IMR-90 (cell line): ENCODE data around the gene ABCF3. TPM values are rescaled to one million over a fixed set of nuclear protein-coding genes. Genes with fewer than 3 reads are reported as not detected.

Experiments
- ATAC-seq: fragments of 200-7000 bp; cut with Tn5 transposase; 2 replicates; pipeline ENCODE4 v1.9.1; 2020; ENCODE audit warnings: low read depth, mild to moderate bottlenecking, moderate library complexity
- BruUV-seq: library from RNA; stranded (reverse); fragments of 400-500 nt; replicated peaks from 2 replicates; lab custom pipeline; 2021; lab: Mats Ljungman, UMichigan
- CTCF ChIA-PET: fragments of 300-600 bp; formaldehyde crosslinking; extraction: SDS; loops from one replicate; lab custom pipeline; 2021; ENCODE audit warnings: antibody characterized with exemption; lab: Yijun Ruan, JAX
- POLR2A ChIA-PET: fragments of 300-600 bp; sonication (Branson Sonifier 250); formaldehyde crosslinking; loops from one replicate; lab custom pipeline; 2022; ENCODE audit warnings: antibody characterized with exemption; ENCODE audit not compliant: unreplicated experiment; lab: Charles Lee
- DNase-seq: peaks from one replicate; pipeline ENCODE4 v3.0.0; 2013
- H2AFZ ChIP-seq: replicated peaks from 2 replicates; pipeline ENCODE3; 2013; ENCODE audit warnings: low read length, mild to moderate bottlenecking; ENCODE audit not compliant: poor library complexity
- H2AK5ac ChIP-seq: 2 replicates; pipeline ENCODE4 v1.6.1; 2013; ENCODE audit warnings: low read depth, low read length, inconsistent platforms
- H2AK9ac ChIP-seq: replicated peaks from 2 replicates; pipeline ENCODE3; 2013; ENCODE audit warnings: mild to moderate bottlenecking, low read depth, low read length, moderate library complexity; ENCODE audit not compliant: poor library complexity
- H2BK120ac ChIP-seq: 2 replicates; pipeline ENCODE4 v1.6.1; 2013; ENCODE audit warnings: low read depth, low read length, inconsistent platforms
- H2BK15ac ChIP-seq: 3 replicates; pipeline ENCODE4 v1.6.1; 2013; ENCODE audit warnings: low read depth, low read length, inconsistent platforms
- H2BK20ac ChIP-seq: 2 replicates; pipeline ENCODE4 v1.6.1; 2013; ENCODE audit warnings: low read depth, mild to moderate bottlenecking, inconsistent platforms, low read length, moderate library complexity
- H2BK5ac ChIP-seq: 2 replicates; pipeline ENCODE4 v1.6.1; 2013; ENCODE audit warnings: mild to moderate bottlenecking, low read depth, low read length, inconsistent platforms; ENCODE audit not compliant: poor library complexity, severe bottlenecking
- H3K14ac ChIP-seq: replicated peaks from 2 replicates; pipeline ENCODE4 v1.6.1; 2013; ENCODE audit warnings: low read depth, low read length, inconsistent platforms
- H3K18ac ChIP-seq: 2 replicates; pipeline ENCODE4 v1.6.1; 2013; ENCODE audit warnings: low read depth, low read length, control low read depth
- H3K23ac ChIP-seq: 2 replicates; pipeline ENCODE4 v1.6.1; 2013; ENCODE audit warnings: low read depth, low read length, inconsistent platforms
- H3K27ac ChIP-seq: 2 replicates; pipeline ENCODE4 v1.5.1; 2013; ENCODE audit warnings: mild to moderate bottlenecking, control low read depth, low read length; ENCODE audit not compliant: insufficient read depth
- H3K27me3 ChIP-seq: 2 replicates; pipeline ENCODE4 v1.6.1; 2013; ENCODE audit warnings: low read length; ENCODE audit not compliant: control insufficient read depth, insufficient read depth
- H3K36me3 ChIP-seq: 2 replicates; pipeline ENCODE4 v1.6.1; 2013; ENCODE audit warnings: low read length, mixed read lengths; ENCODE audit not compliant: control insufficient read depth, insufficient read depth
- H3K4ac ChIP-seq: 2 replicates; pipeline ENCODE4 v1.6.1; 2013; ENCODE audit warnings: low read depth, low read length, inconsistent platforms
- H3K4me1 ChIP-seq: 2 replicates; pipeline ENCODE4 v1.6.1; 2013; ENCODE audit warnings: low read length, mixed read lengths; ENCODE audit not compliant: control insufficient read depth, insufficient read depth
- H3K4me2 ChIP-seq: 2 replicates; pipeline ENCODE4 v1.6.1; 2013; ENCODE audit warnings: low read depth, mild to moderate bottlenecking, control low read depth, low read length, moderate library complexity
- H3K4me3 ChIP-seq: 2 replicates; pipeline ENCODE4 v1.5.1; 2013; ENCODE audit warnings: low read depth, mild to moderate bottlenecking, control low read depth, low read length, moderate library complexity; ENCODE audit not compliant: insufficient read depth
- H3K56ac ChIP-seq: 2 replicates; pipeline ENCODE4 v1.6.1; 2013; ENCODE audit warnings: low read length, inconsistent platforms; ENCODE audit not compliant: insufficient read depth; ENCODE audit errors: extremely low read depth
- H3K79me1 ChIP-seq, 2 experiments: 2 replicates each; pipeline ENCODE4 v1.6.1; 2013; ENCODE audit warnings: low read length in 2 of 2, inconsistent platforms in 1 of 2, low read depth in 1 of 2
- H3K9ac ChIP-seq: 2 replicates; pipeline ENCODE4 v1.6.1; 2013; ENCODE audit warnings: low read depth, low read length, control low read depth
- H3K9me1 ChIP-seq: 2 replicates; pipeline ENCODE4 v1.6.1; 2013; ENCODE audit warnings: low read length, inconsistent platforms; ENCODE audit not compliant: insufficient read depth
- H3K9me3 ChIP-seq: 2 replicates; pipeline ENCODE4 v1.6.1; 2013; ENCODE audit warnings: low read length; ENCODE audit not compliant: control insufficient read depth, insufficient read depth
- H4K20me1 ChIP-seq: 2 replicates; pipeline ENCODE4 v1.6.1; 2013; ENCODE audit warnings: low read length, inconsistent platforms; ENCODE audit not compliant: insufficient read depth
- H4K5ac ChIP-seq: 2 replicates; pipeline ENCODE4 v1.6.1; 2013; ENCODE audit warnings: mild to moderate bottlenecking, low read depth, low read length, control low read depth
- H4K8ac ChIP-seq, 2 experiments: 2 replicates each; pipeline ENCODE4 v1.6.1; 2013; ENCODE audit warnings: low read depth in 2 of 2, low read length in 2 of 2, control low read depth in 1 of 2, inconsistent platforms in 1 of 2
- H4K91ac ChIP-seq: 2 replicates; pipeline ENCODE4 v1.6.1; 2013; ENCODE audit warnings: low read depth, low read length, inconsistent platforms; ENCODE audit not compliant: insufficient read depth
- BHLHE40 ChIP-seq: fragments of 150-350 bp; IDR thresholded peaks from 2 replicates; pipeline ENCODE4 v1.6.1; 2016; ENCODE audit warnings: mild to moderate bottlenecking, low read depth, low read length
- CEBPB ChIP-seq: IDR thresholded peaks from 2 replicates; pipeline ENCODE4 v1.6.1; 2012; ENCODE audit warnings: low read depth, low read length, improper control_type of control experiment
- CHD1 ChIP-seq: IDR thresholded peaks from 2 replicates; pipeline ENCODE4 v1.6.1; 2012; ENCODE audit warnings: low read depth, low read length, improper control_type of control experiment
- FOS ChIP-seq: fragments of 150-350 bp; IDR thresholded peaks from 2 replicates; pipeline ENCODE4 v1.6.1; 2016; ENCODE audit warnings: low read depth, low read length
- MAFK ChIP-seq: IDR thresholded peaks from 2 replicates; pipeline ENCODE4 v1.6.1; 2012; ENCODE audit warnings: low read depth, low read length, improper control_type of control experiment
- MAZ ChIP-seq: IDR thresholded peaks from 2 replicates; pipeline ENCODE4 v1.6.1; 2012; ENCODE audit warnings: low read depth, mild to moderate bottlenecking, low read length, improper control_type of control experiment, moderate library complexity, borderline replicate concordance
- MXI1 ChIP-seq: IDR thresholded peaks from 2 replicates; pipeline ENCODE4 v1.6.1; 2012; ENCODE audit warnings: low read depth, mild to moderate bottlenecking, low read length, moderate library complexity, borderline replicate concordance
- NFE2L2 ChIP-seq: fragments of 150-350 bp; IDR thresholded peaks from 2 replicates; pipeline ENCODE4 v1.6.1; 2016; ENCODE audit warnings: low read depth, mild to moderate bottlenecking, low read length
- POLR2A ChIP-seq: IDR thresholded peaks from 2 replicates; pipeline ENCODE4 v1.6.1; 2012; ENCODE audit warnings: mild to moderate bottlenecking, low read depth, low read length
- RAD21 ChIP-seq: IDR thresholded peaks from 2 replicates; pipeline ENCODE4 v1.6.1; 2012; ENCODE audit warnings: low read length, improper control_type of control experiment
- RCOR1 ChIP-seq: IDR thresholded peaks from 2 replicates; pipeline ENCODE4 v1.6.1; 2012; ENCODE audit warnings: mild to moderate bottlenecking, low read length, improper control_type of control experiment; ENCODE audit not compliant: insufficient replicate concordance
- RFX5 ChIP-seq: IDR thresholded peaks from 2 replicates; pipeline ENCODE4 v1.8.0; 2012; ENCODE audit warnings: low read depth, mild to moderate bottlenecking, low read length, moderate library complexity
- SMC3 ChIP-seq: fragments of 150-350 bp; IDR thresholded peaks from 2 replicates; pipeline ENCODE4 v1.6.1; 2016; ENCODE audit warnings: low read depth, mild to moderate bottlenecking, antibody characterized with exemption, low read length, moderate library complexity
- WGBS, 2 experiments: methylation state at CpG; one replicate each; pipeline versions ENCODE4 v1.1.5 to v1.1.7; 2013; ENCODE audit warnings: missing lambda C conversion rate in 2 of 2; ENCODE audit not compliant: insufficient read length in 1 of 2; ENCODE audit errors: extremely low coverage in 2 of 2; 5-methylcytosine and 5-hydroxymethylcytosine counted together
- dilution Hi-C: fragments of 300-500 bp; cut with HindIII; formaldehyde crosslinking; loops from one replicate; pipeline ENCODE4 v1.14.3; 2018; ENCODE audit warnings: low sequenced_read_pairs; ENCODE audit not compliant: unreplicated experiment
- in situ Hi-C: fragments of 300-500 bp; cut with MboI; formaldehyde crosslinking; loops from 3 replicates; pipeline ENCODE4 v1.14.3; 2019; ENCODE audit warnings: low sequenced_read_pairs, inconsistent platforms, mixed read lengths
- intact Hi-C: fragments of 100-400 bp; cut with micrococcal nuclease; formaldehyde crosslinking; loops from 2 replicates; pipeline ENCODE4 v1.10.0; 2022
- polyA plus RNA-seq, 3 experiments: library from polyadenylated mRNA; depleted of rRNA; stranded (reverse); fragments of >200 nt; gene quantifications; 2 replicates each; pipeline ENCODE4 v1.2.3, GENCODE V29; 2012; ENCODE audit warnings: low replicate concordance in 1 of 3
- total RNA-seq: library from RNA; depleted of rRNA; stranded (reverse); fragments of >200 nt; gene quantifications from 2 replicates; pipeline ENCODE4 v1.2.3, GENCODE V29; 2012
- TF ChIP-seq, protein P1 (sequence below): fragments of 150-350 bp; IDR thresholded peaks from 2 replicates; pipeline ENCODE4 v1.6.1; 2016; ENCODE audit warnings: low read depth, mild to moderate bottlenecking, low read length, moderate library complexity, borderline replicate concordance
- TF ChIP-seq, protein P2 (sequence below): conservative IDR thresholded peaks from 2 replicates; pipeline ENCODE4 v1.5.1; 2012; ENCODE audit warnings: mild to moderate bottlenecking, low read depth, low read length, improper control_type of control experiment
- TF ChIP-seq, protein P3 (sequence below): fragments of 150-350 bp; IDR thresholded peaks from 2 replicates; pipeline ENCODE4 v1.6.1; 2017; ENCODE audit warnings: mild to moderate bottlenecking, antibody characterized with exemption, low read length, low read depth

ABCF3 gene
- total and polyA plus RNA-seq, 2 of the 4 experiments (the other 2 are of a cell fraction), result 36.9 to 59.2 TPM

DNA sequence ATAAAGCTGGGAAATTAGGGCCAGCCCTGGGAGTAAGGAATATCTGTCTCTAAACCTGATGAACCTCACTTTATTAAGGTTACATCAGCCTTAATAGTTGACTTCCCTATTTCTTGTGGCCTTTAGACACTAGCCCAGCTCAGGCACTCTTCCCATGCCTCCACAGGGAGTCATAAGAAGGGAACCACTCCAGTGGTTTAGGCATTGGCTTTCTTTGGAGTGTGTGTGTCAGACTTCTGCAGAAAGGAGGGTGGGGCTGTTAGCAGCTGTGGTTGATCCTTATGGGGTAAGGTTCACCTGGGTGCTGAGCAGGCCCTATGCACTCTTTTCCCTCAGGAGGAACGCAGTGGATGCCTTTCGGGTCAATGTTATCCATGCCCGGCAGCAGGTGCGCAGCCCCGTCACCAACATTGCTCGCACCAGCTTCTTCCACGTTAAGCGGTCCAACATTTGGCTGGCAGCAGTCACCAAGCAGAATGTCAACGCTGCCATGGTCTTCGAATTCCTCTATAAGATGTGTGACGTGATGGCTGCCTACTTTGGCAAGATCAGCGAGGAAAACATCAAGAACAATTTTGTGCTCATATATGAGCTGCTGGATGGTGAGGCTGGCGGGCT, 7.4 kb upstream of the ABCF3 start:
- H3K9ac ChIP-seq, result no peak overlapping the region
- H2AFZ ChIP-seq, result no peak overlapping the region
- H3K4me3 ChIP-seq, result no peak overlapping the region
- peak; percentile 36 for DNase-seq
- BruUV-seq, result no TSS peak
- in situ Hi-C loops, result no loop called here
- H3K14ac ChIP-seq, result no peak overlapping the region
- ChIA-PET CTCF (interaction anchor here (0.7 to 1.4 kb wide), 2 partner anchors 71 to 193 kb away, joined by 3 to 4 read pairs; partner anchors contain the start of gene EEF1AKMT4), POLR2A (no interaction called here)
- H4K20me1 ChIP-seq, result peaks cover 53% of the 10 kb centered on the region
- H2AK9ac ChIP-seq, result no peak overlapping the region
- no peak overlapping the region for H2BK120ac ChIP-seq
- peaks cover 64% of the 10 kb centered on the region for H3K36me3 ChIP-seq
- H3K9me3 ChIP-seq, result no peaks in the 10 kb centered on the region
- H3K4me1 ChIP-seq, result peaks cover 10% of the 10 kb centered on the region
- 0 out of 2 replicates have a peak overlapping the region, but pooled peaks have one; percentile 0 for H3K23ac ChIP-seq
- H3K56ac ChIP-seq, result no peak overlapping the region
- H3K4ac ChIP-seq, result no peak overlapping the region
- 94% methylated on average over 13 of the region's 13 CpGs; no CpG with 5 or more reads in 1 of the 2 experiments for WGBS, 2 experiments
- H3K27me3 ChIP-seq, result no peaks in the 10 kb centered on the region
- no peak overlapping the region for H2BK20ac ChIP-seq
- H2BK5ac ChIP-seq, result no peak overlapping the region
- H3K4me2 ChIP-seq, result no peak overlapping the region
- H3K27ac ChIP-seq, result no peak overlapping the region
- H4K5ac ChIP-seq, result no peak overlapping the region
- H2BK15ac ChIP-seq, result no peak overlapping the region
- H4K8ac ChIP-seq, result no peak overlapping the region
- TF ChIP-seq RFX5 (no peak), POLR2A (no peak), RCOR1 (no peak), MAFK (no peak), RAD21 (no peak), CHD1 (no peak), NFE2L2 (no peak), CEBPB (no peak), MAZ (no peak), FOS (no peak), BHLHE40 (no peak), SMC3 (no peak), MXI1 (no peak)
- TF ChIP-seq, protein P1, sequence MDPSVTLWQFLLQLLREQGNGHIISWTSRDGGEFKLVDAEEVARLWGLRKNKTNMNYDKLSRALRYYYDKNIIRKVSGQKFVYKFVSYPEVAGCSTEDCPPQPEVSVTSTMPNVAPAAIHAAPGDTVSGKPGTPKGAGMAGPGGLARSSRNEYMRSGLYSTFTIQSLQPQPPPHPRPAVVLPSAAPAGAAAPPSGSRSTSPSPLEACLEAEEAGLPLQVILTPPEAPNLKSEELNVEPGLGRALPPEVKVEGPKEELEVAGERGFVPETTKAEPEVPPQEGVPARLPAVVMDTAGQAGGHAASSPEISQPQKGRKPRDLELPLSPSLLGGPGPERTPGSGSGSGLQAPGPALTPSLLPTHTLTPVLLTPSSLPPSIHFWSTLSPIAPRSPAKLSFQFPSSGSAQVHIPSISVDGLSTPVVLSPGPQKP, result no peak
- TF ChIP-seq, protein P2, sequence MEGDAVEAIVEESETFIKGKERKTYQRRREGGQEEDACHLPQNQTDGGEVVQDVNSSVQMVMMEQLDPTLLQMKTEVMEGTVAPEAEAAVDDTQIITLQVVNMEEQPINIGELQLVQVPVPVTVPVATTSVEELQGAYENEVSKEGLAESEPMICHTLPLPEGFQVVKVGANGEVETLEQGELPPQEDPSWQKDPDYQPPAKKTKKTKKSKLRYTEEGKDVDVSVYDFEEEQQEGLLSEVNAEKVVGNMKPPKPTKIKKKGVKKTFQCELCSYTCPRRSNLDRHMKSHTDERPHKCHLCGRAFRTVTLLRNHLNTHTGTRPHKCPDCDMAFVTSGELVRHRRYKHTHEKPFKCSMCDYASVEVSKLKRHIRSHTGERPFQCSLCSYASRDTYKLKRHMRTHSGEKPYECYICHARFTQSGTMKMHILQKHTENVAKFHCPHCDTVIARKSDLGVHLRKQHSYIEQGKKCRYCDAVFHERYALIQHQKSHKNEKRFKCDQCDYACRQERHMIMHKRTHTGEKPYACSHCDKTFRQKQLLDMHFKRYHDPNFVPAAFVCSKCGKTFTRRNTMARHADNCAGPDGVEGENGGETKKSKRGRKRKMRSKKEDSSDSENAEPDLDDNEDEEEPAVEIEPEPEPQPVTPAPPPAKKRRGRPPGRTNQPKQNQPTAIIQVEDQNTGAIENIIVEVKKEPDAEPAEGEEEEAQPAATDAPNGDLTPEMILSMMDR, result no peak
- TF ChIP-seq, protein P3, sequence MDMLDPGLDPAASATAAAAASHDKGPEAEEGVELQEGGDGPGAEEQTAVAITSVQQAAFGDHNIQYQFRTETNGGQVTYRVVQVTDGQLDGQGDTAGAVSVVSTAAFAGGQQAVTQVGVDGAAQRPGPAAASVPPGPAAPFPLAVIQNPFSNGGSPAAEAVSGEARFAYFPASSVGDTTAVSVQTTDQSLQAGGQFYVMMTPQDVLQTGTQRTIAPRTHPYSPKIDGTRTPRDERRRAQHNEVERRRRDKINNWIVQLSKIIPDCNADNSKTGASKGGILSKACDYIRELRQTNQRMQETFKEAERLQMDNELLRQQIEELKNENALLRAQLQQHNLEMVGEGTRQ, result no peak
- intact Hi-C loops, result loop anchor here (5.0 kb wide), 1 partner anchor 281 kb away; no protein-coding TSS in a partner anchor
- dilution Hi-C loops, result no loop called here
- H3K18ac ChIP-seq, result no peak overlapping the region
- no peak for ATAC-seq
- H3K79me1 ChIP-seq, result peaks cover 36 to 67% of the 10 kb centered on the region in 2 experiments
- H4K91ac ChIP-seq, result no peak overlapping the region
- no peak overlapping the region for H2AK5ac ChIP-seq
- H3K9me1 ChIP-seq, result peaks cover 22% of the 10 kb centered on the region
